Measurements from ENCODE around the gene PLEKHG4B. TPM values are rescaled to one million over a fixed set of nuclear protein-coding genes. Genes with fewer than 3 reads are reported as not detected.

PLEKHG4B gene
- total RNA-seq, 1 experiment from 2014 or later, result 51.4 TPM

- TF ChIP-seq E2F4 (CRISPR knock-in tag; IDR thresholded peaks at IDR 0.05; ENCODE audit: borderline replicate concordance, low read depth) (no peak), SP1 (CRISPR knock-in tag; conservative IDR thresholded peaks at IDR 0.05) (no peak), FOXJ3 (CRISPR knock-in tag; IDR thresholded peaks at IDR 0.05; ENCODE audit: borderline replicate concordance) (no peak), GRHL2 (CRISPR knock-in tag; IDR thresholded peaks at IDR 0.05; ENCODE audit: insufficient replicate concordance, severe bottlenecking) (no peak), SMAD3 (CRISPR knock-in tag; IDR thresholded peaks at IDR 0.05; ENCODE audit: borderline replicate concordance) (no peak), TCF7 (CRISPR knock-in tag; IDR thresholded peaks at IDR 0.05; ENCODE audit: low read depth) (no peak), SMAD4 (CRISPR knock-in tag; IDR thresholded peaks at IDR 0.05) (no peak), JAZF1 (CRISPR knock-in tag; IDR thresholded peaks at IDR 0.05) (no peak), ELF4 (CRISPR knock-in tag; IDR thresholded peaks at IDR 0.05; ENCODE audit: low read depth) (no peak), SOX15 (CRISPR knock-in tag; IDR thresholded peaks at IDR 0.05) (no peak), ARID4B (CRISPR knock-in tag; IDR thresholded peaks at IDR 0.05; ENCODE audit: borderline replicate concordance) (no peak), STAT6 (CRISPR knock-in tag; conservative IDR thresholded peaks at IDR 0.05; ENCODE audit: low read depth) (no peak)
These were observed 92.5 kb downstream of the PLEKHG4B start (continued) for GRCh38 chr5:184471-184870.

GRCh38 chr5:185095-186070 is 93.4 kb downstream of the PLEKHG4B start:
- POLR2A ChIA-PET, result no interaction called here
- Mint-ChIP-seq H3K9me3 (no peaks in the 10 kb centered on the region), H3K36me3 (peaks cover 18% of the 10 kb centered on the region), H3K27me3 (ENCODE audit: low read depth) (no peaks in the 10 kb centered on the region; the same call in 1 of the 2 replicates), H3K4me1 (peaks cover 13% of the 10 kb centered on the region), H3K4me3 (no peak overlapping the region), H3K27ac (no peak overlapping the region)
- ATAC-seq (no peak), DNase-seq (ENCODE audit: low spot score) (no peak)
- CTCF ChIA-PET, result no interaction called here
- TF ChIP-seq JUN (CRISPR knock-in tag; IDR thresholded peaks at IDR 0.05), result no peak
- no peak for TF ChIP-seq NR2C2 (CRISPR knock-in tag; IDR thresholded peaks at IDR 0.05)
- no peak for TF ChIP-seq NR1H2 (CRISPR knock-in tag; IDR thresholded peaks at IDR 0.05)
- no peak for TF ChIP-seq GABPB1 (CRISPR knock-in tag; IDR thresholded peaks at IDR 0.05)
- no peak for TF ChIP-seq ZNF425 (CRISPR knock-in tag; conservative IDR thresholded peaks at IDR 0.05)
- TF ChIP-seq ZNF512 (CRISPR knock-in tag; IDR thresholded peaks at IDR 0.05; ENCODE audit: borderline replicate concordance), result no peak
- no peak for TF ChIP-seq ZMAT4 (CRISPR knock-in tag; IDR thresholded peaks at IDR 0.05)
- no peak for TF ChIP-seq MXD4 (CRISPR knock-in tag; IDR thresholded peaks at IDR 0.05; ENCODE audit: borderline replicate concordance)
- no peak for TF ChIP-seq CREM (CRISPR knock-in tag; IDR thresholded peaks at IDR 0.05)
- no peak for TF ChIP-seq ZNF416 (CRISPR knock-in tag; IDR thresholded peaks at IDR 0.05)
- TF ChIP-seq TEAD1 (CRISPR knock-in tag; IDR thresholded peaks at IDR 0.05), result no peak

Measured in WTC11 (cell line).